OCI-LY1 (cell line): ENCODE results near the gene GRB10.

Experiments used
- H2AFZ ChIP-seq: fragments of 200-600 bp; sonication (generic), shearing (Covaris generic); 2 replicates; pipeline ENCODE4 v1.6.0; 2014; ENCODE audit warnings: antibody characterized with exemption, mild to moderate bottlenecking, low read length
- H3F3A ChIP-seq: fragments of 200-600 bp; sonication (generic), shearing (Covaris generic); 2 replicates; pipeline ENCODE4 v1.6.0; 2014; ENCODE audit warnings: mild to moderate bottlenecking, antibody characterized with exemption, low read length, moderate library complexity; ENCODE audit not compliant: insufficient read depth
- H3K27ac ChIP-seq: fragments of 200-600 bp; sonication (generic); 2 replicates; pipeline ENCODE4 v1.5.1; 2014; ENCODE audit warnings: low read length, mixed run types, mild to moderate bottlenecking, low read depth; ENCODE audit not compliant: poor library complexity, severe bottlenecking
- H3K27me3 ChIP-seq: fragments of 200-600 bp; sonication (generic); 2 replicates; pipeline ENCODE4 v1.6.0; 2014; ENCODE audit warnings: antibody characterized with exemption, mild to moderate bottlenecking, low read length, moderate library complexity; ENCODE audit not compliant: insufficient read depth
- H3K36me3 ChIP-seq: fragments of 200-600 bp; sonication (generic); 2 replicates; pipeline ENCODE4 v1.6.1; 2014; ENCODE audit warnings: mild to moderate bottlenecking, antibody characterized with exemption, low read length, moderate library complexity, mixed read lengths; ENCODE audit not compliant: insufficient read depth
- H3K4me1 ChIP-seq: fragments of 200-600 bp; sonication (generic); 2 replicates; pipeline ENCODE4 v1.5.1; 2014; ENCODE audit warnings: mild to moderate bottlenecking, low read length, moderate library complexity; ENCODE audit not compliant: insufficient read depth, severe bottlenecking
- H3K4me2 ChIP-seq: fragments of 200-600 bp; sonication (generic), shearing (Covaris generic); 2 replicates; pipeline ENCODE4 v1.6.1; 2014; ENCODE audit warnings: low read length
- H3K4me3 ChIP-seq: fragments of 200-600 bp; sonication (generic); 2 replicates; pipeline ENCODE4 v1.5.1; 2014; ENCODE audit warnings: low read length, low read depth, mild to moderate bottlenecking, mixed read lengths; ENCODE audit not compliant: poor library complexity, severe bottlenecking
- H3K79me2 ChIP-seq: fragments of 200-600 bp; shearing (Covaris generic); 2 replicates; pipeline ENCODE4 v1.6.1; 2016; ENCODE audit warnings: mixed run types, low read length, mixed read lengths; ENCODE audit not compliant: insufficient read depth
- H3K9ac ChIP-seq: fragments of 200-600 bp; sonication (generic), shearing (Covaris generic); 2 replicates; pipeline ENCODE4 v1.6.1; 2014; ENCODE audit warnings: mild to moderate bottlenecking, low read length, mixed read lengths
- H3K9me2 ChIP-seq: fragments of 200-600 bp; sonication (generic), shearing (Covaris generic); 2 replicates; pipeline ENCODE4 v1.6.1; 2014; ENCODE audit warnings: low read depth, mild to moderate bottlenecking, low read length, mixed read lengths
- H3K9me3 ChIP-seq: fragments of 200-600 bp; shearing (Covaris generic); 2 replicates; pipeline ENCODE4 v1.6.1; 2014; ENCODE audit warnings: low read length, mixed read lengths
- H4K20me1 ChIP-seq: fragments of 200-600 bp; sonication (generic), shearing (Covaris generic); 2 replicates; pipeline ENCODE4 v1.6.0; 2016; ENCODE audit warnings: mild to moderate bottlenecking, low read length; ENCODE audit not compliant: insufficient read depth
- CTCF ChIP-seq: fragments of 200-600 bp; sonication (generic), shearing (Covaris generic); IDR thresholded peaks from 2 replicates; pipeline ENCODE4 v1.5.1; 2017; ENCODE audit warnings: mild to moderate bottlenecking, antibody characterized with exemption, low read length, moderate library complexity, mixed read lengths
- EZH2 ChIP-seq: fragments of 200-600 bp; sonication (generic), shearing (Covaris generic); IDR thresholded peaks from 2 replicates; pipeline ENCODE4 v1.8.0; 2017; ENCODE audit warnings: borderline replicate concordance, mixed run types, mild to moderate bottlenecking, antibody characterized with exemption, low read length, moderate library complexity, mixed read lengths

The GRB10 gene

GRCh38 chr7:50646069-50646468 lies 136.6 kb downstream of the GRB10 start:
- no peaks in the 10 kb centered on the region for H3K4me1 ChIP-seq
- H3K9me2 ChIP-seq, result no peaks in the 10 kb centered on the region
- H3K27ac ChIP-seq, result no peak overlapping the region
- H3K4me3 ChIP-seq, result no peak overlapping the region
- no peaks in the 10 kb centered on the region for H3K36me3 ChIP-seq
- H3K27me3 ChIP-seq, result no peaks in the 10 kb centered on the region
- no peaks in the 10 kb centered on the region for H3K9me3 ChIP-seq
- no peak overlapping the region for H3K4me2 ChIP-seq
- TF ChIP-seq CTCF, result no peak
- TF ChIP-seq EZH2, result no peak
- H4K20me1 ChIP-seq, result no peaks in the 10 kb centered on the region
- no peak overlapping the region for H2AFZ ChIP-seq
- H3K79me2 ChIP-seq, result no peaks in the 10 kb centered on the region
- H3F3A ChIP-seq, result no peaks in the 10 kb centered on the region
- no peak overlapping the region for H3K9ac ChIP-seq

GRCh38 chr7:50645186-50645585 lies 137.5 kb downstream of the GRB10 start:
- Histone ChIP-seq H3K9ac (no peak overlapping the region), H3K4me2 (no peak overlapping the region), H3K9me3 (no peaks in the 10 kb centered on the region), H3K4me3 (no peak overlapping the region), H3K36me3 (no peaks in the 10 kb centered on the region), H3F3A (no peaks in the 10 kb centered on the region), H2AFZ (no peak overlapping the region), H4K20me1 (no peaks in the 10 kb centered on the region), H3K9me2 (no peaks in the 10 kb centered on the region), H3K27ac (no peak overlapping the region), H3K27me3 (no peaks in the 10 kb centered on the region), H3K79me2 (no peaks in the 10 kb centered on the region), H3K4me1 (no peaks in the 10 kb centered on the region)
- no peak for TF ChIP-seq EZH2
- no peak for TF ChIP-seq CTCF

- Histone ChIP-seq H3K79me2 (no peaks in the 10 kb centered on the region), H3K4me1 (no peaks in the 10 kb centered on the region), H3K9me3 (no peaks in the 10 kb centered on the region), H3K9me2 (no peaks in the 10 kb centered on the region), H3K36me3 (no peaks in the 10 kb centered on the region), H3K4me3 (no peak overlapping the region), H4K20me1 (no peaks in the 10 kb centered on the region), H3F3A (no peaks in the 10 kb centered on the region), H3K9ac (no peak overlapping the region), H3K27me3 (no peaks in the 10 kb centered on the region), H2AFZ (no peak overlapping the region), H3K4me2 (no peak overlapping the region), H3K27ac (no peak overlapping the region)
- TF ChIP-seq CTCF (no peak), EZH2 (no peak)
Measured at GRCh38 chr7:50644586-50644985, 138.1 kb downstream of the GRB10 start.
